Panc1 (cell line): ENCODE data around the gene PAX2. TPM values are rescaled to one million over a fixed set of nuclear protein-coding genes. Genes with fewer than 3 reads are reported as not detected.

Source experiments
- ATAC-seq: fragments of 200-7000 bp; cut with Tn5 transposase; 2 replicates; pipeline ENCODE4 v1.9.1; 2020; ENCODE audit warnings: mild to moderate bottlenecking, moderate library complexity
- BruUV-seq: library from RNA; stranded (reverse); fragments of 400-500 nt; replicated peaks from 2 replicates; lab custom pipeline; 2021; lab: Mats Ljungman, UMichigan
- CTCF ChIA-PET: fragments of 300-600 bp; sonication (Branson Sonifier 250); formaldehyde crosslinking; loops from one replicate; lab custom pipeline; 2022; ENCODE audit warnings: antibody characterized with exemption; lab: Charles Lee
- POLR2A ChIA-PET: fragments of 300-600 bp; sonication (Branson Sonifier 250); formaldehyde crosslinking; loops from one replicate; lab custom pipeline; 2022; ENCODE audit warnings: antibody characterized with exemption; lab: Charles Lee
- DNase-seq: peaks from one replicate; pipeline ENCODE4 v3.0.0-alpha.2; 2010; ENCODE audit warnings: low read depth, low spot score
- H3K27ac ChIP-seq: 2 replicates; pipeline ENCODE4 v1.5.1; 2011; ENCODE audit warnings: mild to moderate bottlenecking, low read length, inconsistent platforms
- H3K27me3 ChIP-seq: fragments of 200-500 bp; sonication (Bioruptor generic); 2 replicates; pipeline ENCODE4 v1.6.0; 2014; ENCODE audit warnings: low read length, inconsistent platforms; ENCODE audit not compliant: control insufficient read depth, insufficient read depth
- H3K36me3 ChIP-seq: fragments of 200-500 bp; sonication (Bioruptor generic); 2 replicates; pipeline ENCODE4 v1.5.1; 2014; ENCODE audit warnings: inconsistent platforms, mild to moderate bottlenecking, low read length, moderate library complexity; ENCODE audit not compliant: control insufficient read depth, insufficient read depth
- H3K4me1 ChIP-seq: 2 replicates; pipeline ENCODE4 v1.5.1; 2011; ENCODE audit warnings: inconsistent platforms, mild to moderate bottlenecking, low read length, moderate library complexity; ENCODE audit not compliant: control insufficient read depth, insufficient read depth
- H3K4me3 ChIP-seq, 2 experiments: 2 replicates each; pipeline ENCODE4 v1.5.1; 2011 to 2012; ENCODE audit warnings: low read depth in 2 of 2, low read length in 2 of 2, mild to moderate bottlenecking in 2 of 2, inconsistent platforms in 1 of 2, moderate library complexity in 1 of 2
- H3K9me3 ChIP-seq: fragments of 200-500 bp; sonication (Bioruptor generic); 2 replicates; pipeline ENCODE4 v1.5.1; 2014; ENCODE audit warnings: low read depth, mild to moderate bottlenecking, inconsistent platforms, low read length, moderate library complexity; ENCODE audit not compliant: control insufficient read depth, insufficient read depth
- CTCF ChIP-seq: fragments of 450-650 bp; IDR thresholded peaks from 2 replicates; pipeline ENCODE4 v1.5.1; 2017; ENCODE audit warnings: mild to moderate bottlenecking
- POLR2AphosphoS5 ChIP-seq: IDR thresholded peaks from 2 replicates; pipeline ENCODE4 v1.6.1; 2012; ENCODE audit warnings: mild to moderate bottlenecking, low read depth, low read length, moderate library complexity
- REST ChIP-seq, 2 experiments: IDR thresholded peaks; 2 replicates each; pipeline ENCODE4 v1.6.1; 2011 to 2012; ENCODE audit warnings: low read depth in 2 of 2, control low read depth in 1 of 2, low read length in 1 of 2, mild to moderate bottlenecking in 1 of 2, moderate library complexity in 1 of 2; ENCODE audit not compliant: insufficient read depth in 1 of 2
- SIN3A ChIP-seq: IDR thresholded peaks from 2 replicates; pipeline ENCODE4 v1.6.1; 2012; ENCODE audit warnings: low read depth, mild to moderate bottlenecking, low read length, moderate library complexity, borderline replicate concordance; ENCODE audit not compliant: insufficient read depth
- TCF7L2 ChIP-seq: IDR thresholded peaks from 2 replicates; pipeline ENCODE4 v1.6.1; 2011; ENCODE audit warnings: mild to moderate bottlenecking, low read depth, low read length, inconsistent platforms
- in situ Hi-C: cut with HindIII; loops from 2 replicates; pipeline ENCODE4 v1.10.0; 2016; ENCODE audit warnings: low sequenced_read_pairs, low pct_unique_long_range_greater_than_20kb
- intact Hi-C: fragments of 100-400 bp; cut with micrococcal nuclease; formaldehyde crosslinking; loops from one replicate; pipeline ENCODE4 v1.10.0; 2022; ENCODE audit not compliant: unreplicated experiment
- total RNA-seq: library from RNA; stranded (reverse); gene quantifications from one replicate; pipeline ENCODE4 v1.2.1, GENCODE V29; 2021; ENCODE audit not compliant: unreplicated experiment

The PAX2 gene
- total RNA-seq, 1 experiment from 2014 or later = 72.3 TPM

DNA sequence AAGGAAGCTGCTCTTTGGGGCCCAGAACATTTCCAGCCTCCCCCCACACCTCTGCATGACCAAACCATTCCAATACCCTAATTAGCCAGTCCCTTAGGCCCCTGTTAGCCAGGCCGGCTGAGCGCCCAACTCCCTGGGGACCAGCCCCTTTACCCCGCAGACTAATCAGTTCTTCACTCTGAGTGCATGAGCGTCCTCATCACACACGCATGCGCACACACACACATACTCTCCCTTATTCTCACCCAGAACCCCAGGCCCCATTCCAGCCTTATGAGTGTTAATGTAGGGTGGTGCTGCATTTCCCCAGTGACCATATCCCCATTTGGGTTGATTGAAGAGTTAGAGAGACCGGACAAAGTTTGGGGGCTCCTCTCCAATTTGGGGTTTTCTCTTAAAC lies 90.4 kb downstream of the PAX2 start:
- no peak overlapping the region for H3K4me3 ChIP-seq
- no peaks in the 10 kb centered on the region for H3K4me1 ChIP-seq
- intact Hi-C loops = no loop called here
- ATAC-seq (no peak), DNase-seq (no peak)
- H3K36me3 ChIP-seq = no peaks in the 10 kb centered on the region
- no peaks in the 10 kb centered on the region for H3K9me3 ChIP-seq
- ChIA-PET CTCF (interaction anchor here (0.6 kb wide), 1 partner anchor 498 kb away, joined by 5 read pairs; no protein-coding TSS in a partner anchor), POLR2A (no interaction called here)
- H3K27ac ChIP-seq = no peak overlapping the region
- TF ChIP-seq TCF7L2 = no peak
- no peak for TF ChIP-seq SIN3A
- no peak for TF ChIP-seq REST (IDR thresholded peaks at IDR 0.05; ENCODE audit: insufficient read depth in 1 of 2, low read depth in 2 of 2, low read length in 1 of 2)
- TF ChIP-seq POLR2AphosphoS5 = no peak
- no peak for TF ChIP-seq CTCF
- no TSS peak for BruUV-seq
- peaks cover 8% of the 10 kb centered on the region for H3K27me3 ChIP-seq
- in situ Hi-C loops = no loop called here

- intact Hi-C loops (no loop called here), in situ Hi-C loops (no loop called here)
- POLR2A ChIA-PET = no interaction called here
- Histone ChIP-seq H3K4me3 (no peak overlapping the region), H3K9me3 (no peaks in the 10 kb centered on the region), H3K27ac (no peak overlapping the region), H3K27me3 (peaks cover 15% of the 10 kb centered on the region), H3K36me3 (no peaks in the 10 kb centered on the region), H3K4me1 (no peaks in the 10 kb centered on the region)
- DNase-seq (no peak), ATAC-seq (no peak)
- BruUV-seq = no TSS peak
- TF ChIP-seq SIN3A = no peak
- TF ChIP-seq CTCF = no peak
- TF ChIP-seq POLR2AphosphoS5 = no peak
- no peak for TF ChIP-seq REST (IDR thresholded peaks at IDR 0.05; ENCODE audit: insufficient read depth in 1 of 2, low read depth in 2 of 2, low read length in 1 of 2)
- TF ChIP-seq TCF7L2 = no peak
- CTCF ChIA-PET = no interaction called here
Measured at GRCh38 chr10:100836891-100837290, 91.5 kb downstream of the PAX2 start.
